ENCODE results near the gene ERGIC1. TPM values are rescaled to one million over a fixed set of nuclear protein-coding genes. Genes with fewer than 3 reads are reported as not detected.
"Not testable (repeated sequence)": the region's sequence is repeated elsewhere in the genome, so short reads cannot be mapped to it uniquely, and the experiment has no call there.

Gene ERGIC1, protein sequence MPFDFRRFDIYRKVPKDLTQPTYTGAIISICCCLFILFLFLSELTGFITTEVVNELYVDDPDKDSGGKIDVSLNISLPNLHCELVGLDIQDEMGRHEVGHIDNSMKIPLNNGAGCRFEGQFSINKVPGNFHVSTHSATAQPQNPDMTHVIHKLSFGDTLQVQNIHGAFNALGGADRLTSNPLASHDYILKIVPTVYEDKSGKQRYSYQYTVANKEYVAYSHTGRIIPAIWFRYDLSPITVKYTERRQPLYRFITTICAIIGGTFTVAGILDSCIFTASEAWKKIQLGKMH
- polyA plus RNA-seq (ENCODE audit: insufficient read length) = 89.6 TPM

DNA sequence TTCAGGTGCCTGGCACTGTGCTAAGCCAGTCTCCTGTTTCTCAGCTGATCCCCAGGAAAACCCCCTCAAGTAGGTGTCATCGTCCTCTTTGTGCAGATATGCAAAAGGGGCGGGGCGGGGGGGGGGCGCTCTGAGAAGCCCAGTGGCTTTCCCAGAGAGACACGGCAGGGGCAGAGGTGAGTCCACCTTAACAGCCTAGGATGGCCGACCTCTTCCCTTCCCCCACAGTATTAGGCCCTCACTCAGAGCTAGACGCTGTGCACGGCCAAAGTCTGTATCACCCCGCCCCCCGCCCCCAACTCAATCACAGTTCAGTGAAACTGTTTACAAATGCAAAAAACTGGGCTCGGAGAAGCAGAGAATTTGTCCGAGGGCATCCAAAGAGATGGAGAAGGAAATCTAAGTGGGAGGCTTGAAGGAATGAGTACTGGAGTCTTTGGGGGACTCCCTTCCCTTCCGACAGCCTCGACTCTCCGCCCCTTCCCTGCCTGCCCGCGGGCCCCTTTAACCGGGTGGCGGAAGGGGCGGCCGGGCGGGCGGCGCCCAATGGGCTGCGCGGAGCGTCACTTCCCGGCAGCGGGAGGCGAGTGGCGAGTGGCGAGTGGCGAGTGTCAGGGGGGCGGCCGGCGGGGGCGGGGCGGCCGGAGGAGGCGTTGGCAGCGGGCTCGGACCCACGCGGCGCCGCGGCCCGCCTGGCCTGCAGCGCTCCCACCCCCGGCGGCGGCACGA is at the start of gene ERGIC1:
Gene ERGIC1, plus strand, starts transcription at position 566 of the 729 bp plus-strand sequence. Its CDS starts 163 bp downstream, at position 729.
- peak; percentile 81 for DNase-seq

- no peak for DNase-seq
Observed at GRCh38 chr5:172785429-172786088, 48.5 kb upstream of the ERGIC1 start.

GRCh38 chr5:172786736-172787462 is 47.2 kb upstream of the ERGIC1 start:
- DNase-seq = no peak

DNA sequence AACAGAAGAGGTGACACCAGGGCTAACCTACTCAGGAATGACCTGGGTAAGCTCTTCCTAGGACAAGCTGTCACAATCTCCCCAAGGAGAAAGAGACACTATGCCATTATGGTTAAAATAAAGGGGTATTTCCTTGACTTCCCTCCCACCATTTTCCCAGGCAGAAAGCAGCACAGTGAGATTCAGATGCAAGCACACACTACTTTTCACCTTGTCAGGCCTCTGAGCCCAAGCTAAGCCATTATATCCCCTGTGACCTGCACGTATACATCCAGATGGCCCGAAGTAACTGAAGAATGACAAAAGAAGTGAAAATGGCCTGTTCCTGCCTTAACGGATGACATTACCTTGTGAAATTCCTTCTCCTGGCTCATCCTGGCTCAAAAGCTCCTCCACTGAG is 46.5 kb upstream of the ERGIC1 start:
- DNase-seq = not testable (repeated sequence)

DNA sequence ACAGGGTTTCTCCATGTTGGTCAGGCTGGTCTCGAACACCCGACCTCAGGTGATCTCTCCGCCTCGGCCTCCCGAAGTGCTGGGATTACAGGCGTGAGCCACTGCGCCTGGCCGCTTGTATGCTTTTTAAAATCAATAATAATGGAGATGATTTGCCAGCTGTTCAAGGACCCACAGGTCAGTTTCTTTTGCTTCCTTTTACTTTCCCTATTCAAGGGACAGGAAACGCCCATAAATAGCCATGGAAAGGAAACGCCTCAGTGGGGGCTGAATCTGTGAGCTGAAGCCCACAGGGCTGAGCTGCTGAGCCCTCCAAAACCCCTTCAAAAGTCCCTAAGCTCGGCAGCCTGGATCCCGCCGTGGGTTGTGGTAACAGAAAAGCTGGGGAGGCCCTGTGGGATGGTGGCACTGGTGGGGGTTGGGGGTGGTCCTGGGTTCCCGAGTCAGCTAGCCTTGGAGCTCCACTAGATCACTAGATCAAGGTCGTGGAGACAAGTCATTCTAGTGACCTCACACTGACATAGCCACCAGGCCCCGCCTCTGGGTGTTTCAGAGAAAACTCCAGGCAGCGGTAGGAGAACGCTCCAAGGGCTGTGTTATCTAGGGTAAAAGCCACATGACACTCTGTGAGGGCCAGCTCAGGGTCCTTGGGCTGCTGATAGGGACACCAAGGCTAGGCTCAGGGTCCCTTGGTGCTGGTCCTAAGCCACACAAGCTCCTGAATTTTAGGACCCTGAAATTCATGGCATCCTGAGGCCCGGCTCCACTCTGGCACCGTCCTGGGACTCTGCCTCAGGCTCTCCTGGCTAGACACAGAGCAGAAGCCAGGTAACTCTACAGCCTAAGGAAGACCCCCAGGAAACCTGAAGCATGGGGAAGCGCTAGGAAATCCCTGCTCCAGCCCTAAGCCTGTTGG is 45.0 kb upstream of the ERGIC1 start:
- no peak for DNase-seq

DNA sequence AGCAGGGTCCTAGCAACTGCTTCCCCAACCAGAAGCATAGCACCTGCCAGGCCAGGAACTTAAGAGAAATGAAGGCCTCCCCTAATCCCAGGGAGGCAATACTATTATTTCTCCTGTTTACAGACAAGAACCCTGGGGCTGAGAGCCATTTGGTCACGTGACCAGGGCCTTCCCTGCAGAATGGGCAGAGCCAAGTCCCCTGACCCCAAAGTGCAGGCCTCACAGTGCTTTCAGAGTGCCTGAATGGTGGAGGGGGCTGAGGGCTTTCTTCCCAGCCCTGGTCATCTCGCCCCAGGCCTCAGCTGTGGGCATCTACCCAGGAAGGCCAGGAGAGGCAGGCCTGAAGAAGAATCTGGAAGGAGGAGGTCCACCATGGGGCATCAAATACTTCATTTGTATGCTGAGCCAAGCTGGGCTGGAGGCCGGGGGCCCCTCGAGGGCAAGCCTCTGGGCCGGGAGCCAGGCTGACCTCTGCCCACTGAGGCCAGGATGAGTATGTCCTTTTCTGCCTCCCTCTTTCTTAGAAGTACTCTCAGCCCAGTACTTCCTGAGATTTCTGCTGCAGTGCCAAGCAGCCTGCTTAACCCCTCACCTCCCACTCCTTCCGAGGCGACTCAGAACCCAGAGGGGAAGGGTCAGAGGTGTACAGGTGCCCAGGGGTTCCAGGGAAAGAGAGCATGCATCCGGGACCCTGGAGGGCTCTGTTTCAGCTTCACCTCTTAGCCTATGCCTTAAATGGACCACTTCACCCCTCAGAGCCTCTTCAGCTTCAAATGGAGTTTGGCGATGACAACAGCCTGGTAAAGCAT is 44.2 kb upstream of the ERGIC1 start:
- DNase-seq = no peak

GRCh38 chr5:172790496-172790889 is 43.6 kb upstream of the ERGIC1 start:
- DNase-seq = no peak

- DNase-seq = no peak
Observed at GRCh38 chr5:172791286-172791685, 42.8 kb upstream of the ERGIC1 start.

- DNase-seq = no peak
Observed at GRCh38 chr5:172791726-172792445, 42.2 kb upstream of the ERGIC1 start.

- no peak for DNase-seq
Observed at GRCh38 chr5:172792701-172793570, 41.1 kb upstream of the ERGIC1 start.

DNA sequence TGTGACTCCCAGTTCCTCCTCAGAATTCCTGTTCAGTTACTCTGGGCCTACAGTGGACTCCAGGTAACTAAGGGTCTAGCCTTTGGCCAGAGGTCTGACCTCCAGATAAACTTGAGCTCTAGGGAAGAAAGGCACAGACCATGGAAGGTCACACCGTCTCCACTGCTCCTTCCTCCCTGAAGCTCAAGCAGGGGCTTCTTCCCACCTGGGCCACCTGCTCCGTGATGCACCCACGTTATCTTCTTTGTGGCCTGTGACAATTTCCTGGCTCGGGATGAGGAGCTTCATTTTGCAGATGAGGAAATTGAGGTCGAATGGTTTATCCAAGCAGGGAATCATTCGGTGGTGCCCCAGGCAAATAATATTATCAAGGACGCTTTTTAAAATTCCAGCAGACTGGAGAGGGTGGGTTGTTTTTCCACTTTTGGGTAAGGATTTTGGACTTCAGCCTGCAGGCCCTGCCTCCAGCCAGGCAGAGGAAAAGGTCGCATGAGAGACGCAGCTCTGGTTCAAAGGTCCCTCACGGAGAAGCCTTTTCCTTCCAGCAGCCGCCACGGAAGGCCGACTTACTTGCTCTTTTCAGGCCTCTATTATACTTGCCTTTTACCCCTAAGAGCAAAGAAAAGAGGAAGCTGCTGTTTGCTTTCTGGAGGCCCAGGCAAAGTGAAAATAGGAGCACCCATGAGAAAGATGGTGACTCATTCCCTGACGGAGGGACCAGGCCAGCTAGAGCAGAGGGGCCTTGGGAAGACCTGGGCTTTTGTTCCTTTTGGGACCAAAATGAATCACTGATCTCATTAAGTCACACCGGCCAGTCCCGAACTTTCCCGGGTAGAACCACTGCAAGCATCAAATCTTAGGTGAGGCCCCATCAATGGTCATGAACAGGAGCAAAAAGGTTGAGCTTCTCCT is 40.2 kb upstream of the ERGIC1 start:
- no peak for DNase-seq

- DNase-seq = peak; percentile 98
Observed at GRCh38 chr5:172795318-172795977, 38.6 kb upstream of the ERGIC1 start.

GRCh38 chr5:172796306-172796705 is 37.7 kb upstream of the ERGIC1 start:
- DNase-seq = no peak

DNA sequence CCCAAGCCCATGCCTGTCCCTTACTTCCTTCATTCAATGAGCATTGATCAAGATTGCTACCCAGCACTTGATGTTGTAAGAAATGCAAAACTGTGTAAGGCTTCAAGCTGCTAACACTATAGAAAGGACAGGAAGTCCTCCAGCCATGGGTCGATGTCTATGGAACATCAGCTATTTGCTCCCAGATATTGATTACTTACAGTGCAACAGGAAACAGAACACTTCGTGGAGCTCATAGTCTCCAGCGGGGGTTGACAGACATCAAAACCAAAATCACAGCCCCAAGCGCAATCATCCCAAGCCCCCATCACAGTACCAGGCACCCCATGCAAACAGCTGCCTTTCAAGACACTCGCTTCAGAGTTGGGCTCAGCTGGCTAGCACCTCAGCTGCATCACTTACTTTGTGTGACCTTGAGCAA is 36.3 kb upstream of the ERGIC1 start:
- DNase-seq = no peak

DNA sequence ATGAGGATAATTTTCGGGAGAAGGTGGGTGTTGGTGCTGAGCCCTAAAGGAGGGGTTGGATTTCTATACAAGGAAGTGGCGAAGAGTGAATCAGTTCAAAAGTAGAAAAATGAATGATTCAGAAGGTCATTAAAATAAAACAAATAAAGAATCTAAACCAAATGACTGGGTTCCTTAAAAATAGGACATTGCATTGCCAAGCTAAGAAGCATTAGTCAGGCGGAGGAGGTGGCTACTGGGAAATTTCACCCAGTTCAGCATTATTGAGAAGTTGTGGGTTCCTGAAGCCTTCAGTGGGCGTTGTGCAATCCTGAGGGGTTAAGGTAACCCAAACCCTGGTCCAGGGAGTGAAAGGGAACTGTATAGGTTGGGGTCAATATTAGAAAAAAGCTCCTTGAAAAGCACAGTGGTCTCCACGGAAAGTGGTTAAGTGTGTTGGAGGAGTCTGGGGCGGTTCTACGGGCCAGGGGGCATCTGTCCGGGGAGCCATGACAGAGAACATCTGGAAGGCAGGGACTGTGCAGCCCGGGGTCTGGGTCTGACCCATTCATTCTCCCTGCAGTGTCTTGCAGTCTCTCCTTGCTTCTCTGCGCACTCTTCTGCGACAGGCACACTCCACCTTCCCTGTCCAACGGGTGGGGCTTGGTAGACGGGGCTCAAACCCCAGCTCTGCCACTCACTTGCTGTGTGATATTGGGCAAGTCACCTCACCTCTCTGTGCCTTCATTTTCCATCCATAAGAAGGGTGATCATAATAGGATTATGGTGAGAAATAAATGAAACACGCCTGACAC is 35.4 kb upstream of the ERGIC1 start:
- DNase-seq = no peak

GRCh38 chr5:172799416-172799815 is 34.6 kb upstream of the ERGIC1 start:
- no peak for DNase-seq
